Measurements from ENCODE around the gene KPNA4. TPM values are rescaled to one million over a fixed set of nuclear protein-coding genes. Genes with fewer than 3 reads are reported as not detected.

The KPNA4 gene
- total and polyA plus RNA-seq, 2 of the 4 experiments (the other 2 are of a cell fraction), result 12.9 to 46.1 TPM

DNA sequence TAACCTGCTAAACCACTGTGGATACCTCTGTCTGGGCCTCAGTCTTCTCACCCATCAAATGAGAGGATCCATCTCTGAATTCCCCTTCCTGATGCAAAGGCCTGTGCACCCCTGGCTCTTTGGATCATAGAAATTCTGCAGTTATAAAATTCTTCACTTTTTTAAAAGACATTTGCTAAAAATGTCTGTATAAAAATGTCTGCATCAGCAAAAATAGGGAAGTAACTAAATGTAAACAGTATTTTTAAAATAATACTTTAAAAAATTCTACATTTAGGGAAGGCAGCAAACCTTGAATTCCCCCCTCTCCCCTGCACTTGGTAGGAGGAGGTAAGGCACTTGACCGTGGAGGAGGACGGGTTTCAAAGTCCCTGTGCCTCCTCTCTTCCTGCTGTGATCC, 90.2 kb downstream of the KPNA4 start:
- Histone ChIP-seq H3K14ac (replicated peaks; ENCODE audit: low read depth, low read length) (no peak overlapping the region; the same call in 1 of the 2 replicates), H3K27me3 (ENCODE audit: control insufficient read depth, insufficient read depth, low read length) (no peaks in the 10 kb centered on the region), H2BK5ac (ENCODE audit: low read depth, low read length, poor library complexity, severe bottlenecking) (no peak overlapping the region), H2AFZ (replicated peaks; ENCODE audit: low read length, poor library complexity) (no peak overlapping the region), H3K4me3 (ENCODE audit: insufficient read depth, low read depth, low read length) (no peak overlapping the region), H4K5ac (ENCODE audit: low read depth, low read length) (no peak overlapping the region), H3K27ac (ENCODE audit: insufficient read depth, low read length) (no peak overlapping the region), H4K8ac (ENCODE audit: low read depth in 2 of 2, low read length in 2 of 2) (no peak overlapping the region; a peak in 1 of 4 replicates), H3K9me1 (ENCODE audit: insufficient read depth, low read length) (peaks cover 15% of the 10 kb centered on the region), H4K91ac (ENCODE audit: insufficient read depth, low read depth, low read length) (peak overlapping the region; percentile 46; the same call in 1 of the 2 replicates), H2AK9ac (replicated peaks; ENCODE audit: low read depth, low read length, poor library complexity) (no peak overlapping the region), H3K18ac (ENCODE audit: low read depth, low read length) (0 out of 2 replicates have a peak overlapping the region, but pooled peaks have one; percentile 1), H3K79me1 (ENCODE audit: low read depth in 1 of 2, low read length in 2 of 2) (no peaks in the 10 kb centered on the region; a peak in 1 of 4 replicates), H3K4me2 (ENCODE audit: low read depth, low read length) (no peak overlapping the region), H3K36me3 (ENCODE audit: control insufficient read depth, insufficient read depth, low read length) (no peaks in the 10 kb centered on the region), H3K23ac (ENCODE audit: low read depth, low read length) (no peak overlapping the region), H2AK5ac (ENCODE audit: low read depth, low read length) (peak overlapping the region; percentile 57; the same call in 1 of the 2 replicates), H3K9ac (ENCODE audit: low read depth, low read length) (no peak overlapping the region), H2BK15ac (ENCODE audit: low read depth, low read length) (0 out of 3 replicates have a peak overlapping the region, but pooled peaks have one; percentile 43), H4K20me1 (ENCODE audit: insufficient read depth, low read length) (no peaks in the 10 kb centered on the region), H3K9me3 (ENCODE audit: control insufficient read depth, insufficient read depth, low read length) (peaks cover 7% of the 10 kb centered on the region), H3K4me1 (ENCODE audit: control insufficient read depth, insufficient read depth, low read length) (peaks cover 20% of the 10 kb centered on the region), H2BK20ac (ENCODE audit: low read depth, low read length) (peak overlapping the region; percentile 73), H3K4ac (ENCODE audit: low read depth, low read length) (peak overlapping the region; percentile 68), H3K56ac (ENCODE audit: extremely low read depth, insufficient read depth, low read length) (no peak overlapping the region), H2BK120ac (ENCODE audit: low read depth, low read length) (peak overlapping the region; percentile 81)
- dilution Hi-C loops (cut with HindIII; ENCODE audit: low sequenced_read_pairs, unreplicated experiment) (no loop called here), intact Hi-C loops (cut with micrococcal nuclease) (no loop called here), in situ Hi-C loops (cut with MboI; ENCODE audit: low sequenced_read_pairs) (no loop called here)
- TF ChIP-seq MAFK (IDR thresholded peaks at IDR 0.05; ENCODE audit: low read depth, low read length) (peak; percentile 93), BHLHE40 (IDR thresholded peaks at IDR 0.05; ENCODE audit: low read depth, low read length) (no peak)
- TF ChIP-seq, protein P1, sequence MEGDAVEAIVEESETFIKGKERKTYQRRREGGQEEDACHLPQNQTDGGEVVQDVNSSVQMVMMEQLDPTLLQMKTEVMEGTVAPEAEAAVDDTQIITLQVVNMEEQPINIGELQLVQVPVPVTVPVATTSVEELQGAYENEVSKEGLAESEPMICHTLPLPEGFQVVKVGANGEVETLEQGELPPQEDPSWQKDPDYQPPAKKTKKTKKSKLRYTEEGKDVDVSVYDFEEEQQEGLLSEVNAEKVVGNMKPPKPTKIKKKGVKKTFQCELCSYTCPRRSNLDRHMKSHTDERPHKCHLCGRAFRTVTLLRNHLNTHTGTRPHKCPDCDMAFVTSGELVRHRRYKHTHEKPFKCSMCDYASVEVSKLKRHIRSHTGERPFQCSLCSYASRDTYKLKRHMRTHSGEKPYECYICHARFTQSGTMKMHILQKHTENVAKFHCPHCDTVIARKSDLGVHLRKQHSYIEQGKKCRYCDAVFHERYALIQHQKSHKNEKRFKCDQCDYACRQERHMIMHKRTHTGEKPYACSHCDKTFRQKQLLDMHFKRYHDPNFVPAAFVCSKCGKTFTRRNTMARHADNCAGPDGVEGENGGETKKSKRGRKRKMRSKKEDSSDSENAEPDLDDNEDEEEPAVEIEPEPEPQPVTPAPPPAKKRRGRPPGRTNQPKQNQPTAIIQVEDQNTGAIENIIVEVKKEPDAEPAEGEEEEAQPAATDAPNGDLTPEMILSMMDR (conservative IDR thresholded peaks at IDR 0.05; ENCODE audit: low read depth, low read length), result no peak
- ChIA-PET CTCF (no interaction called here), POLR2A (ENCODE audit: unreplicated experiment) (no interaction called here)
- no TSS peak for BruUV-seq (replicated peaks)
- no peak for DNase-seq
- WGBS, 2 experiments (ENCODE audit: extremely low coverage in 2 of 2, insufficient read length in 1 of 2), result no CpG with 5 or more reads among the region's 2 CpGs
- ATAC-seq (ENCODE audit: low read depth), result no peak

All from IMR-90 (cell line).